Activated CD4-positive, alpha-beta T cell treated with anti-CD3 and anti-CD28 coated beads, Interleukin-10, Interleukin-2, amounts not matched to agents 100 ng/mL and 50 ng/mL, durations not matched to agents 16 hours and 8 hours (primary cell): Measurements from ENCODE around the gene COA1.
A peak's percentile ranks its signal among the peaks of the same experiment; 100 is the strongest.
"Not testable (repeated sequence)": the region's sequence is repeated elsewhere in the genome, so short reads cannot be mapped to it uniquely, and the experiment has no call there.

Experiments used
- DNase-seq: peaks from one replicate; pipeline ENCODE4 v3.0.0-alpha.2; 2020

The COA1 gene

GRCh38 chr7:43726466-43726865, 2.9 kb downstream of the COA1 start:
- DNase-seq, result no peak

- DNase-seq, result no peak
These were observed 4.1 kb downstream of the COA1 start for GRCh38 chr7:43725251-43725650.

- no peak for DNase-seq
These were observed 6.3 kb downstream of the COA1 start for GRCh38 chr7:43723007-43723341.

- peak; percentile 47 for DNase-seq
These were observed 8.0 kb downstream of the COA1 start for GRCh38 chr7:43721193-43721806.

GRCh38 chr7:43716598-43716997, 12.7 kb downstream of the COA1 start:
- no peak for DNase-seq

- DNase-seq, result not testable (repeated sequence)
These were observed 13.4 kb downstream of the COA1 start for GRCh38 chr7:43715966-43716365.

- DNase-seq, result no peak
These were observed 17.8 kb downstream of the COA1 start for GRCh38 chr7:43711503-43711902.

GRCh38 chr7:43708055-43708454, 21.3 kb downstream of the COA1 start:
- DNase-seq, result not testable (repeated sequence)

- DNase-seq, result no peak
These were observed 25.8 kb downstream of the COA1 start for GRCh38 chr7:43703573-43703972.

- DNase-seq, result no peak
These were observed 26.3 kb downstream of the COA1 start for GRCh38 chr7:43702974-43703373.

- no peak for DNase-seq
These were observed 27.4 kb downstream of the COA1 start for GRCh38 chr7:43701929-43702328.

GRCh38 chr7:43701500-43701854, 27.8 kb downstream of the COA1 start:
- DNase-seq, result no peak

- no peak for DNase-seq
These were observed 28.4 kb downstream of the COA1 start for GRCh38 chr7:43700646-43701499.

GRCh38 chr7:43700059-43700501, 29.2 kb downstream of the COA1 start:
- DNase-seq, result peak; percentile 62

- no peak for DNase-seq
These were observed 30.7 kb downstream of the COA1 start for GRCh38 chr7:43698460-43699255.

GRCh38 chr7:43697690-43698089, 31.6 kb downstream of the COA1 start:
- DNase-seq, result no peak

GRCh38 chr7:43695365-43695764, 34.0 kb downstream of the COA1 start:
- no peak for DNase-seq

- no peak for DNase-seq
These were observed 34.9 kb downstream of the COA1 start for GRCh38 chr7:43694399-43694748.

- no peak for DNase-seq
These were observed 35.5 kb downstream of the COA1 start for GRCh38 chr7:43693687-43694398.

GRCh38 chr7:43692582-43693373, 36.5 kb downstream of the COA1 start:
- DNase-seq, result no peak

- DNase-seq, result no peak
These were observed 37.7 kb downstream of the COA1 start for GRCh38 chr7:43691611-43692010.

- DNase-seq, result no peak
These were observed 40.2 kb downstream of the COA1 start for GRCh38 chr7:43689115-43689514.
